GM12878 (cell line): ENCODE data around the gene BICD1. TPM values are rescaled to one million over a fixed set of nuclear protein-coding genes. Genes with fewer than 3 reads are reported as not detected.

Source experiments
- ATAC-seq: fragments of 200-7000 bp; cut with Tn5 transposase; 3 replicates; pipeline ENCODE4 v1.9.1; 2020; ENCODE audit warnings: mild to moderate bottlenecking, moderate library complexity
- BruUV-seq: library from RNA; stranded (reverse); fragments of 400-500 nt; replicated peaks from 2 replicates; lab custom pipeline; 2021; lab: Mats Ljungman, UMichigan
- CTCF ChIA-PET: fragments of 300-600 bp; sonication (Branson Sonifier 250); formaldehyde crosslinking; extraction: SDS; loops from one replicate; lab custom pipeline; 2021; ENCODE audit warnings: inconsistent platforms; lab: Yijun Ruan, JAX
- POLR2A ChIA-PET: fragments of 350-600 bp; formaldehyde crosslinking; extraction: SDS; loops from one replicate; lab custom pipeline; 2021; ENCODE audit warnings: inconsistent platforms; lab: Charles Lee
- RAD21 ChIA-PET: fragments of 300-600 bp; sonication (Branson Sonifier 250); formaldehyde crosslinking; loops from one replicate; lab custom pipeline; 2023; ENCODE audit warnings: antibody characterized with exemption; ENCODE audit not compliant: unreplicated experiment; lab: Charles Lee
- SMC1A ChIA-PET: fragments of 300-600 bp; sonication (Branson Sonifier 250); formaldehyde crosslinking; loops from one replicate; lab custom pipeline; 2023; ENCODE audit not compliant: unreplicated experiment, uncharacterized antibody; lab: Charles Lee
- DNase-seq: peaks from one replicate; pipeline ENCODE4 v3.0.0-alpha.2; 2011; ENCODE audit warnings: low read depth, low spot score
- FAIRE-seq: peaks from 3 replicates; lab custom pipeline; 2011; peaks lifted over from hg19 to GRCh38; lab: Jason Lieb, UNC
- H2AFZ ChIP-seq: 2 replicates; pipeline ENCODE4 v1.6.0; 2011; ENCODE audit warnings: low read depth, low read length, control low read depth; ENCODE audit not compliant: control insufficient read depth
- H3K27ac ChIP-seq: 2 replicates; pipeline ENCODE4 v1.5.1; 2011; ENCODE audit warnings: control low read depth; ENCODE audit not compliant: control insufficient read depth, insufficient read depth
- H3K27me3 ChIP-seq, 2 experiments: replicated peaks in 1 of 2; 2 replicates each; pipeline versions ENCODE4 v1.6.0 to v1.6.1; 2011; ENCODE audit warnings: low read length in 1 of 2; ENCODE audit not compliant: control insufficient read depth in 2 of 2, insufficient read depth in 2 of 2
- H3K36me3 ChIP-seq, 2 experiments: 2 replicates each; pipeline ENCODE4 v1.5.1; 2011; ENCODE audit warnings: low read length in 1 of 2; ENCODE audit not compliant: control insufficient read depth in 2 of 2, insufficient read depth in 2 of 2
- H3K4me1 ChIP-seq: 2 replicates; pipeline ENCODE4 v1.6.1; 2011; ENCODE audit warnings: mild to moderate bottlenecking, low read length, moderate library complexity, mixed read lengths; ENCODE audit not compliant: control insufficient read depth, insufficient read depth
- H3K4me2 ChIP-seq: 2 replicates; pipeline ENCODE4 v1.6.0; 2011; ENCODE audit warnings: control low read depth; ENCODE audit not compliant: control insufficient read depth, insufficient read depth
- H3K4me3 ChIP-seq: fragments of 200-600 bp; sonication (generic); 2 replicates; pipeline ENCODE4 v1.5.1; 2016
- H3K79me2 ChIP-seq: 2 replicates; pipeline ENCODE4 v1.6.0; 2011; ENCODE audit warnings: low read length; ENCODE audit not compliant: control insufficient read depth, insufficient read depth
- H3K9ac ChIP-seq: 2 replicates; pipeline ENCODE4 v1.8.0; 2011; ENCODE audit warnings: low read length, control low read depth, mixed read lengths; ENCODE audit not compliant: control insufficient read depth, insufficient read depth
- H3K9me3 ChIP-seq: replicated peaks from 3 replicates; pipeline ENCODE4 v1.5.1; 2011; ENCODE audit warnings: mild to moderate bottlenecking, low read length; ENCODE audit not compliant: control insufficient read depth, insufficient read depth
- H4K20me1 ChIP-seq: 2 replicates; pipeline ENCODE4 v1.6.0; 2011; ENCODE audit not compliant: control insufficient read depth, insufficient read depth
- BCL3 ChIP-seq: IDR thresholded peaks from 2 replicates; pipeline ENCODE4 v1.6.1; 2011; ENCODE audit warnings: borderline replicate concordance, low read depth, mild to moderate bottlenecking, moderate library complexity, low read length; ENCODE audit not compliant: insufficient read depth, poor library complexity, severe bottlenecking
- CBX3 ChIP-seq: fragments of 200-600 bp; sonication (generic); IDR thresholded peaks from 2 replicates; pipeline ENCODE4 v1.6.1; 2016; ENCODE audit warnings: low read depth, borderline replicate concordance
- DPF2 ChIP-seq: fragments of 450-650 bp; IDR thresholded peaks from 2 replicates; pipeline ENCODE4 v1.6.1; 2017; ENCODE audit warnings: mild to moderate bottlenecking
- HDAC2 ChIP-seq: fragments of 200-600 bp; sonication (generic); IDR thresholded peaks from 2 replicates; pipeline ENCODE4 v1.6.1; 2017
- HDAC6 ChIP-seq: fragments of 200-600 bp; sonication (generic); IDR thresholded peaks from one replicate; pipeline ENCODE4 v1.8.0; 2017; ENCODE audit warnings: antibody characterized with exemption; ENCODE audit not compliant: unreplicated experiment
- MAX ChIP-seq: IDR thresholded peaks from 2 replicates; pipeline ENCODE4 v1.6.1; 2012; ENCODE audit warnings: low read depth, low read length, improper control_type of control experiment
- MEF2B ChIP-seq: fragments of 450-650 bp; IDR thresholded peaks from 2 replicates; pipeline ENCODE4 v1.6.1; 2018; ENCODE audit warnings: mild to moderate bottlenecking, moderate library complexity; ENCODE audit not compliant: partially characterized antibody, poor library complexity, severe bottlenecking
- PAX5 ChIP-seq: IDR thresholded peaks from 2 replicates; pipeline ENCODE4 v1.6.1; 2011; ENCODE audit warnings: low read depth, low read length, borderline replicate concordance
- PML ChIP-seq: IDR thresholded peaks from 2 replicates; pipeline ENCODE4 v1.6.1; 2012; ENCODE audit warnings: low read length, inconsistent platforms
- RAD51 ChIP-seq: fragments of 450-650 bp; IDR thresholded peaks from 2 replicates; pipeline ENCODE4 v1.6.1; 2016; ENCODE audit warnings: moderate library complexity, mild to moderate bottlenecking, inconsistent platforms
- SIX5 ChIP-seq: IDR thresholded peaks from 2 replicates; pipeline ENCODE4 v1.6.1; 2011; ENCODE audit warnings: mild to moderate bottlenecking, low read depth, low read length, moderate library complexity; ENCODE audit not compliant: severe bottlenecking
- SMAD5 ChIP-seq: IDR thresholded peaks from 2 replicates; pipeline ENCODE4 v1.6.1; 2016; ENCODE audit warnings: antibody characterized with exemption, low read depth
- TAF1 ChIP-seq: IDR thresholded peaks from 2 replicates; pipeline ENCODE4 v1.6.1; 2011; ENCODE audit warnings: mild to moderate bottlenecking, low read depth, low read length, borderline replicate concordance
- USF2 ChIP-seq: IDR thresholded peaks from 2 replicates; pipeline ENCODE4 v1.6.1; 2011; ENCODE audit warnings: low read depth, low read length, improper control_type of control experiment, borderline replicate concordance
- WRNIP1 ChIP-seq: IDR thresholded peaks from 2 replicates; pipeline ENCODE4 v1.6.1; 2011; ENCODE audit warnings: low read depth, low read length, improper control_type of control experiment, borderline replicate concordance
- ZNF217 ChIP-seq: fragments of 450-650 bp; IDR thresholded peaks from 2 replicates; pipeline ENCODE4 v1.6.1; 2017; ENCODE audit warnings: antibody characterized with exemption, mild to moderate bottlenecking
- WGBS: methylation state at CpG from one replicate; pipeline ENCODE4 v1.1.6; 2016; ENCODE audit warnings: low lambda C conversion rate; ENCODE audit not compliant: insufficient replicate concordance, insufficient coverage; ENCODE audit errors: missing lambda C conversion rate; 5-methylcytosine and 5-hydroxymethylcytosine counted together
- in situ Hi-C: fragments of 300-500 bp; cut with MboI; formaldehyde crosslinking; loops from 9 replicates; pipeline ENCODE4 v1.14.3; 2018; ENCODE audit warnings: mixed read lengths
- intact Hi-C: fragments of 100-400 bp; cut with micrococcal nuclease; formaldehyde crosslinking; loops from one replicate; pipeline ENCODE4 v1.14.2; 2022; ENCODE audit not compliant: unreplicated experiment
- polyA plus RNA-seq, 11 experiments: library from polyadenylated mRNA; depleted of rRNA in 4 of 11; unstranded in 6 of 11; stranded (reverse) in 5 of 11; fragments of >200 nt; fragmentation: Nextera tagmentation in 4 of 11; fragmentation: Illumina TruSeq in 1 of 11; extraction: Ambion mirVana in 4 of 11; extraction: Trizol in 1 of 11; gene quantifications; 1 replicate in 1 of 11; 2 replicates in 10 of 11; pipeline versions ENCODE4 v1.2.1 to v1.2.3, GENCODE V29; 2011 to 2016; ENCODE audit warnings: inconsistent platforms in 2 of 11, missing spikeins in 2 of 11, low read depth in 1 of 11
- total RNA-seq, 4 experiments: library from RNA; depleted of rRNA in 3 of 4; stranded (reverse); fragments of >200 nt in 3 of 4; fragmentation: Illumina TruSeq in 1 of 4; extraction: Trizol in 1 of 4; gene quantifications; 2 replicates each; pipeline versions ENCODE4 v1.2.1 to v1.2.3, GENCODE V29; 2013 to 2021
- TF ChIP-seq, protein P1 (sequence below): fragments of 450-650 bp; IDR thresholded peaks from 2 replicates; pipeline ENCODE4 v1.6.1; 2017; ENCODE audit warnings: borderline replicate concordance
- TF ChIP-seq, protein P2 (sequence below): fragments of 450-650 bp; formaldehyde crosslinking; IDR thresholded peaks from 2 replicates; pipeline ENCODE4 v1.5.0; 2022; ENCODE audit warnings: mild to moderate bottlenecking, missing genetic modification characterization

BICD1 gene
- total and polyA plus RNA-seq, 10 of the 15 experiments (the other 5 are each of a cell fraction or from before 2014, with no cell fraction given), result 4.7 to 32.5 (median 14.4) TPM

DNA sequence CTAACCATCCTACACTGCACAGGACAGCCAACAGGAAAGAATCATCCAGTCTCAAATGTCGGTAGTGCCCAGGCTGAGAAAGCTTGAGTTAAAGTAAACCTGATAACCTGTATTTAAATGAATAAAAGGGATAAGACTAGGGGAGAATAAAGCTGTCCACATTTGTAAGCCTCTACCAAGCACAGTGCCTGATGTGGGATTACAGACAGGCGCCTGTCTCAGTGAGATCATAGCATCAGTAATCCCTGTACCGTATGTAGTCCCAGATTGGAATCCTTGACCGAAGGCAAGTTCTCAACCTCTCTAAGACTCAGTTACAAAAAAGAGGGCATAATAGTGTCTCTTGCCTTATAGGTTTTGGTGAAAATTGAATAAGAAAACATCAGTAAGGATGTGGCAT, 59.9 kb downstream of the BICD1 start:
- no peaks in the 10 kb centered on the region for H3K4me1 ChIP-seq
- ChIA-PET RAD21 (no interaction called here), CTCF (interaction anchor here (1.1 kb wide), 1 partner anchor 14 kb away, joined by 5 read pairs; no protein-coding TSS in a partner anchor), SMC1A (interaction anchor here (1.0 to 1.6 kb wide), 3 partner anchors 21 to 205 kb away, joined by 3 to 6 read pairs (median 3); no protein-coding TSS in a partner anchor), POLR2A (no interaction called here)
- intact Hi-C loops (no loop called here), in situ Hi-C loops (no loop called here)
- no peak for DNase-seq
- H4K20me1 ChIP-seq, result no peaks in the 10 kb centered on the region
- TF ChIP-seq PAX5, result no peak
- TF ChIP-seq RAD51, result no peak
- TF ChIP-seq, protein P1, sequence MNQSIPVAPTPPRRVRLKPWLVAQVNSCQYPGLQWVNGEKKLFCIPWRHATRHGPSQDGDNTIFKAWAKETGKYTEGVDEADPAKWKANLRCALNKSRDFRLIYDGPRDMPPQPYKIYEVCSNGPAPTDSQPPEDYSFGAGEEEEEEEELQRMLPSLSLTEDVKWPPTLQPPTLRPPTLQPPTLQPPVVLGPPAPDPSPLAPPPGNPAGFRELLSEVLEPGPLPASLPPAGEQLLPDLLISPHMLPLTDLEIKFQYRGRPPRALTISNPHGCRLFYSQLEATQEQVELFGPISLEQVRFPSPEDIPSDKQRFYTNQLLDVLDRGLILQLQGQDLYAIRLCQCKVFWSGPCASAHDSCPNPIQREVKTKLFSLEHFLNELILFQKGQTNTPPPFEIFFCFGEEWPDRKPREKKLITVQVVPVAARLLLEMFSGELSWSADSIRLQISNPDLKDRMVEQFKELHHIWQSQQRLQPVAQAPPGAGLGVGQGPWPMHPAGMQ, result no peak
- no peak for TF ChIP-seq USF2
- TF ChIP-seq HDAC2, result no peak
- TF ChIP-seq DPF2, result no peak
- no peak for TF ChIP-seq WRNIP1
- TF ChIP-seq SIX5, result no peak
- TF ChIP-seq, protein P2, sequence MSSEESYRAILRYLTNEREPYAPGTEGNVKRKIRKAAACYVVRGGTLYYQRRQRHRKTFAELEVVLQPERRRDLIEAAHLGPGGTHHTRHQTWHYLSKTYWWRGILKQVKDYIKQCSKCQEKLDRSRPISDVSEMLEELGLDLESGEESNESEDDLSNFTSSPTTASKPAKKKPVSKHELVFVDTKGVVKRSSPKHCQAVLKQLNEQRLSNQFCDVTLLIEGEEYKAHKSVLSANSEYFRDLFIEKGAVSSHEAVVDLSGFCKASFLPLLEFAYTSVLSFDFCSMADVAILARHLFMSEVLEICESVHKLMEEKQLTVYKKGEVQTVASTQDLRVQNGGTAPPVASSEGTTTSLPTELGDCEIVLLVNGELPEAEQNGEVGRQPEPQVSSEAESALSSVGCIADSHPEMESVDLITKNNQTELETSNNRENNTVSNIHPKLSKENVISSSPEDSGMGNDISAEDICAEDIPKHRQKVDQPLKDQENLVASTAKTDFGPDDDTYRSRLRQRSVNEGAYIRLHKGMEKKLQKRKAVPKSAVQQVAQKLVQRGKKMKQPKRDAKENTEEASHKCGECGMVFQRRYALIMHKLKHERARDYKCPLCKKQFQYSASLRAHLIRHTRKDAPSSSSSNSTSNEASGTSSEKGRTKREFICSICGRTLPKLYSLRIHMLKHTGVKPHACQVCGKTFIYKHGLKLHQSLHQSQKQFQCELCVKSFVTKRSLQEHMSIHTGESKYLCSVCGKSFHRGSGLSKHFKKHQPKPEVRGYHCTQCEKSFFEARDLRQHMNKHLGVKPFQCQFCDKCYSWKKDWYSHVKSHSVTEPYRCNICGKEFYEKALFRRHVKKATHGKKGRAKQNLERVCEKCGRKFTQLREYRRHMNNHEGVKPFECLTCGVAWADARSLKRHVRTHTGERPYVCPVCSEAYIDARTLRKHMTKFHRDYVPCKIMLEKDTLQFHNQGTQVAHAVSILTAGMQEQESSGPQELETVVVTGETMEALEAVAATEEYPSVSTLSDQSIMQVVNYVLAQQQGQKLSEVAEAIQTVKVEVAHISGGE, result no peak
- no peak for TF ChIP-seq CBX3
- TF ChIP-seq PML, result no peak
- TF ChIP-seq SMAD5, result no peak
- no peak for TF ChIP-seq MEF2B
- TF ChIP-seq BCL3, result no peak
- no peak for TF ChIP-seq ZNF217
- no peak for TF ChIP-seq TAF1
- no peak for TF ChIP-seq MAX
- TF ChIP-seq HDAC6, result no peak
- H3K79me2 ChIP-seq, result no peaks in the 10 kb centered on the region
- no peak overlapping the region for H3K27ac ChIP-seq
- H3K9ac ChIP-seq, result no peak overlapping the region
- H3K4me3 ChIP-seq, result no peak overlapping the region
- no peak overlapping the region for H2AFZ ChIP-seq
- no peaks in the 10 kb centered on the region for H3K36me3 ChIP-seq
- FAIRE-seq, result no peak
- H3K4me2 ChIP-seq, result no peak overlapping the region
- no TSS peak for BruUV-seq
- no peak for ATAC-seq
- H3K27me3 ChIP-seq, result no peaks in the 10 kb centered on the region
- no peaks in the 10 kb centered on the region; the same call in 2 of the 3 replicates for H3K9me3 ChIP-seq
- 99% methylated on average over 4 of the region's 4 CpGs for WGBS
